H1 (cell line): ENCODE data around the gene ZNF408. TPM values are rescaled to one million over a fixed set of nuclear protein-coding genes. Genes with fewer than 3 reads are reported as not detected.

Experiments
- PHF8 ChIP-seq: fragments of 200-600 bp; sonication (generic); conservative IDR thresholded peaks from 2 replicates; pipeline ENCODE4 v1.7.1; 2012; ENCODE audit warnings: low read depth, mild to moderate bottlenecking, inconsistent platforms, low read length, moderate library complexity
- polyA plus RNA-seq, 7 experiments: library from polyadenylated mRNA; depleted of rRNA in 3 of 7; stranded (reverse) in 5 of 7; unstranded in 2 of 7; fragments of >200 nt in 5 of 7; fragments of 200-250 nt in 2 of 7; gene quantifications; 1 replicate in 5 of 7; 2 replicates in 1 of 7; 4 replicates in 1 of 7; pipeline versions ENCODE4 v1.2.1 to v1.2.3, GENCODE V29; 2011 to 2013; ENCODE audit warnings: missing spikeins in 2 of 7, mixed read lengths in 2 of 7
- total RNA-seq: library from RNA; stranded (reverse); fragmentation: NEBNext Ultra II Directional; extraction: Animal tissue kit (Norgen Biotek cat#: 25700); gene quantifications from 2 replicates; pipeline ENCODE4 v1.2.1, GENCODE V29; 2021

Gene ZNF408
- total and polyA plus RNA-seq, 2 of the 8 experiments (the other 6 are each of a cell fraction or from before 2014, with no cell fraction given), result 10.7 to 11.0 TPM

DNA sequence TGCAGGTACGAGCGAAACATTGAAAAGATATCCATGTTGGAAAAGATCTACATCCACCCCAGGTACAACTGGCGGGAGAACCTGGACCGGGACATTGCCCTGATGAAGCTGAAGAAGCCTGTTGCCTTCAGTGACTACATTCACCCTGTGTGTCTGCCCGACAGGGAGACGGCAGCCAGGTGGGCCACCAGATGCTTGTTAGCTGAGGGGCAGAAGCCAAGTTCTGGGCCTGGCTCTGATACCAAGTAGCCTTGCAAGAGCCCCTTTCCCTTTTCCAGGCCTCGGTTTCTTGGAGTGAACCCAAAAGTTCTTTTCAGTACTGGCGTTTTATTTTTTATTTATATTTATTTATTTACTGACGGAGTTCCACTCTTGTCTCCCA lies 27.8 kb downstream of the ZNF408 start (continued):
- TF ChIP-seq PHF8, result no peak
